Cardiac septum (tissue), 1 donor: Measurements from ENCODE around the gene SHISAL2A. TPM values are rescaled to one million over a fixed set of nuclear protein-coding genes. Genes with fewer than 3 reads are reported as not detected.

Experiments used
- DNase-seq: peaks from one replicate; pipeline ENCODE4 v3.0.0-alpha.2; 2020; ENCODE audit warnings: low spot score
- intact Hi-C: fragments of 100-400 bp; cut with DNase I; formaldehyde crosslinking; loops from one replicate; pipeline ENCODE4 v1.14.0; 2022
- long read RNA-seq: library from polyadenylated mRNA; unstranded; transcript quantifications from one replicate; pipeline ENCODE4 v2.0.0, GENCODE V29; 2021
- total RNA-seq: library from RNA; stranded (reverse); fragmentation: NEBNext Ultra II Directional; extraction: Animal tissue kit (Norgen Biotek cat#: 25700); gene quantifications from one replicate; pipeline ENCODE4 v1.2.1, GENCODE V29; 2021
- donor health status: DM: no; HTN: no; CAD: no.

Gene SHISAL2A
- total RNA-seq = not detected
- long read RNA-seq = 0 reads

GRCh38 chr1:52632732-52633290, at the start of gene SHISAL2A:
Gene SHISAL2A (plus strand): TSS chr1:52633168. CDS start chr1:52633494, 326 bp downstream.
- peak; percentile 81 for DNase-seq
- intact Hi-C loops = no loop called here

DNA sequence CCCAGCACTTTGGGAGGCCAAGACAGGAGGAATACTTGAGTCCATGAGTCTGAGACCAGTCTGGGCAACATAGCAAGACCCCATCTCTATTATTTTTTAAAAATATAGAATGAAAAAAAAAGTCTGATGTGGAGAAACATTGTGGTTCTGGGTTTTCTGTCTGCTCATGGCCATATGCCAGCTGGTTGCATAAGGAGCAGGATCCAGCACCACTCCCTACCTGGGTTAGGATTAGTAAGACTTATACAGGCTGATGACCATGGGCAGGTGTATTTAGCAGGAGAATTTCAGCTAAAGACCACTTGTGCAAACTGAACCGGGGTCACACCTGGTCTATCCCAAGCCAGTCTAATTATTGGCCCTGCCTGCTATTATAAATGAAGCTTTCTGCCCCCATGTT, 47.5 kb upstream of the SHISAL2A start:
- intact Hi-C loops = no loop called here
- no peak for DNase-seq

- DNase-seq = no peak
- intact Hi-C loops = no loop called here
Observed at GRCh38 chr1:52588027-52588426, 44.9 kb upstream of the SHISAL2A start.

- no peak for DNase-seq
- intact Hi-C loops = no loop called here
Observed at GRCh38 chr1:52588535-52588934, 44.4 kb upstream of the SHISAL2A start.

DNA sequence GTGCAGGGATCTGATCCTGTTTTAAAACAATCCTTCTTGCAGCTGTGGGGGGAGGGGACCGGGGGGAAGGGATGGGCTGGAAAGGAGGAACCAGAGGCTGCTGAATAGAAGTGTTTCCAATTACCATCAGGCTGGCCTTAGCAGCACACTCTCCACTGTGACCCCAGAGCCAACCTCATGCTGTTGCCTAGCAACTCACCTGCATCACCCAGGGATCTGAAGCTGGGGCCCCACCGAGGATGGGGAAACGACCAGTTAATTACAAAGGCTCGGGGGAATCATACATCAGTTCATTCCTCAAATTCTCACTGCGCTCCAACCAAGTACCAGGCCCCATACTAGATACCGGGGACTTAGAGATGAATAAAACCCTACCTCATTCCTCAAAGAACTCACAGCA, 42.7 kb upstream of the SHISAL2A start:
- intact Hi-C loops = no loop called here
- no peak for DNase-seq

- no peak for DNase-seq
- intact Hi-C loops = no loop called here
Observed at GRCh38 chr1:52592637-52593323, 40.2 kb upstream of the SHISAL2A start.

DNA sequence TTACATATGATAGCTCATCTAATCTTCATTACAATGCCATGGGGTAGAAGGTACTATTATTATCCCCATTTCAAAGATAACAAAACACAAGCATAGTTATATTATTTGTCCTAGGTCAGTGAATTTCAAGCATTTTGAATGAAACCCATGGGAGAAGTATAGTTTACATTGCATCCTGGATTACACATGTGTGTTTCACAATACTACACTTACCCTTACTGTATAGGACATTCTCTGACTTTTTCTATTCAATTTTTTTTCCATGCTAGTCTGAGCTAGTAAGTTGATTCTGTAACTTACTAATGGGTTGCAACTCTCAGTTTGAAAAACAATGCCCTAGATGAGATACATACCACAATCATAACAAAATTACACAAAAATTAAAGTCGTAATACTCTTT, 39.5 kb upstream of the SHISAL2A start:
- intact Hi-C loops = no loop called here
- no peak for DNase-seq

- intact Hi-C loops = no loop called here
Observed at GRCh38 chr1:52595061-52595460, 37.9 kb upstream of the SHISAL2A start.

DNA sequence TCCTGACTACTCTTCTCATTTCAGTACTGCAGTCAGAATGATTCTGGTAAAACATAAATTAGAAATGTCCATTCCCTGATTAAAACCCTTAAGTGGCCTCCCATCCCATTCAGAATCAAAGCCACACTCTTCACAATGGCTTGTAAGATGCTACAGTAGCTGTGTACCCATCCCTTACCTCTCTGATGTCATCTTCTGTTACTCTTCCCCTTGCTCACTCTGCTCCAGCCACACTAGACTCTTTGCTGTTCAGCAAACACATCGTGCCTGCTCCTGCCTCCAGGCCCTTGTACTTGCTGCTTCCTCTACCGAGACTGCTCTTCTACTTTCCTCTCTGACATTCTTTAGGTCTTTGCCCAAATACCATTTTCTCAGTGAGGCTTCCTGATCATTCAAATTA, 35.1 kb upstream of the SHISAL2A start:
- DNase-seq = no peak
- intact Hi-C loops = no loop called here

More at GRCh38 chr1:52595061-52595460, 37.9 kb upstream of the SHISAL2A start:
- no peak for DNase-seq

- intact Hi-C loops = no loop called here
Observed at GRCh38 chr1:52598729-52599128, 34.2 kb upstream of the SHISAL2A start.

DNA sequence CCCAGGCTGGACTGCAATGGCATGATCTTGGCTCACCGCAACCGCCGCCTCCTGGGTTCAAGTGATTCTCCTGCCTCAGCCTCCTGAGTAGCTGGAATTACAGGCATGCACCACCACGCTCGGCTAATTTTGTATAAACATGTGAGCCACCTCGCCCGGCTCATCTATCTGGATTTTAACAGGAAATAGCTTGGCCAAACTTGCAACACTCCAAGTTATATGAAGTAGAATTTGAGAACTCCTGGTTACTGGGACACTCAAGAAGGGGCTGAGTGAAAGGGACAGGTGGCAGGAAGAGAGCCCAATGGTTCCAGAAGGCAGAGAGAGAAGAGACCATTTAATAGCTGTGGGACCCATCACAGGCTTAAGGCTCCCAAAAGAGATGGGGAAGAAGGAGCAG, 33.7 kb upstream of the SHISAL2A start:
- intact Hi-C loops = no loop called here
- DNase-seq = no peak

More at GRCh38 chr1:52598729-52599128, 34.2 kb upstream of the SHISAL2A start:
- no peak for DNase-seq

DNA sequence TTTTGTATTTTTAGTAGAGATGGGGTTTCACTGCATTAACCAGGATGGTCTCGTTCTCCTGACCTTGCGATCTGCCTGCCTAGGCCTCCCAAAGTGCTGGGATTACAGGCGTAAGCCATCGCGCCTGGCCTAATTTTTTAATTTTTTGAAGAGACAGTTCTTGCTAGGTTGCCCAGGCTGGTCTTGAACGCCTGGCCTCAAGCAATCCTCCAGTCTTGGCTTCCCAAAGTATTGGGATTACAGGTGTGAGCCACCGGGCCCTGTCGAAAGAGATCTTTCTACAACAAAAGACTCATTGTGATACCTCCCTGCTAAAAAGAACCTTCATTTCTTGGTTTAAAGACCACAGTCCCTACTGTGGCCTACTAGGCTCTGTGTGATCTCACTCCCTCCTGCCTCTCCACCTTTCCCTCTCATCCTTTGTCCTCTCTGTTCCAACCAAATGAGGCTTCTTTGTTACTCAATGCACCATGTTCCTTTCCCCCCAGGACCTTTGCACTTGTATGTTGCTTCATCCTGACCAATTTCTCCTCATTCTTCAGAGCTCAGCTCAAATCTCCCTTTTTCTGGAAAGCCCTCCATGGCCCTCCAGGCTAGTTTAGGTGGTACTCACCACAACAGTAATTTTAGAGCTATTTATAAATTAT, 32.3 kb upstream of the SHISAL2A start:
- DNase-seq = no peak
- intact Hi-C loops = loop anchor here (5.0 kb wide), 1 partner anchor 198 kb away; the partner anchor contains the start of genes ORC1 and PRPF38A

- intact Hi-C loops = loop anchor here (5.0 kb wide), 1 partner anchor 199 kb away; the partner anchor contains the start of genes ORC1 and PRPF38A
- no peak for DNase-seq
Observed at GRCh38 chr1:52601519-52601918, 31.4 kb upstream of the SHISAL2A start.

- intact Hi-C loops = loop anchor here (2.0 to 5.0 kb wide), 2 partner anchors 47 to 200 kb away; partner anchors contain the start of genes ORC1 and PRPF38A
- DNase-seq = peak; percentile 79
Observed at GRCh38 chr1:52601991-52602855, 30.7 kb upstream of the SHISAL2A start, which contains the start of gene GPX7. Gene GPX7 (plus strand): TSS chr1:52602371. CDS start chr1:52602410, 39 bp downstream.

GRCh38 chr1:52602856-52603600, 29.9 kb upstream of the SHISAL2A start:
- intact Hi-C loops = loop anchor here (2.0 to 5.0 kb wide), 2 partner anchors 48 to 201 kb away; partner anchors contain the start of genes ORC1 and PRPF38A
- no peak for DNase-seq

GRCh38 chr1:52603630-52604029, 29.3 kb upstream of the SHISAL2A start:
- intact Hi-C loops = loop anchor here (2.0 to 5.0 kb wide), 2 partner anchors 49 to 201 kb away; partner anchors contain the start of genes ORC1 and PRPF38A
- no peak for DNase-seq

GRCh38 chr1:52604063-52604770, 28.8 kb upstream of the SHISAL2A start:
- DNase-seq = no peak
- intact Hi-C loops = loop anchor here (5.0 kb wide), 1 partner anchor 202 kb away; the partner anchor contains the start of genes ORC1 and PRPF38A
